ENCODE data around the gene CDH8. TPM values are rescaled to one million over a fixed set of nuclear protein-coding genes. Genes with fewer than 3 reads are reported as not detected.

The CDH8 gene
- total and polyA plus RNA-seq, 2 donors (not counting 1 experiment from before 2014, with no cell fraction given), result not detected

DNA sequence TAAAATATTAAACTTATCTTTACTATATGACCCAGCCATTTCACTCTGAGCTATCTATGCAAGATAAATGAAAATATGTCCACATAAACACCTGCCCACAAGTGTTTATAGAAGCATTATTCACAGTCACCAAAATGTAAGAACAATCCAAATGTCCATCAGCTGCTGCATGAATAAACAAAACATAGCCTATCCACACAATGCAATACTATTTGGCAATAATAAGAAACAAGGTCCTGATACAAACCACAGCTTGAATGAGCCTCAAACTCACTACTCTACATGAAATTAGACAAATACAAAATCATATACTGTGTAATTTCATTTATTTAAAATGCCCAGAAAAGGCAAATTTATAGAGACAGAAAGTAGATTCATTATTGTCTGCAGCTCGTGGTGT lies 355.1 kb downstream of the CDH8 start:
- no peaks in the 10 kb centered on the region for H3K4me1 ChIP-seq (ENCODE audit: control insufficient read depth in 2 of 2, insufficient read depth in 2 of 2, low read length in 2 of 2)
- H3K27me3 Mint-ChIP-seq, result no peaks in the 10 kb centered on the region
- H3K27me3 ChIP-seq (replicated peaks in 1 of 4; ENCODE audit: control extremely low read depth in 1 of 4, control insufficient read depth in 3 of 4, insufficient read depth in 4 of 4, low read length in 3 of 4), result no peaks in the 10 kb centered on the region
- 33% methylated on average over 1 of the region's 1 CpG for WGBS (ENCODE audit: insufficient coverage)
- H3K27ac Mint-ChIP-seq, result no peak overlapping the region
- DNase-seq, result no peak
- H3K27ac ChIP-seq (ENCODE audit: low read length in 2 of 2), result no peak overlapping the region
- ChIA-PET CTCF (no interaction called here), POLR2A (no interaction called here)
- no peak overlapping the region for H3K4me3 Mint-ChIP-seq
- H3K79me2 ChIP-seq (ENCODE audit: control insufficient read depth, insufficient read depth, low read length), result no peaks in the 10 kb centered on the region
- no peak for ATAC-seq (ENCODE audit: low read depth)
- no peak overlapping the region for H3K9ac ChIP-seq (ENCODE audit: low read length)
- H4K20me1 ChIP-seq (ENCODE audit: control insufficient read depth, insufficient read depth, low read length, poor library complexity, severe bottlenecking), result no peaks in the 10 kb centered on the region
- no peak overlapping the region for H3K4me3 ChIP-seq (ENCODE audit: control extremely low read depth in 1 of 5, extremely low read depth in 1 of 5, insufficient read depth in 1 of 5, low read depth in 2 of 5, low read length in 4 of 5)
- H3K36me3 ChIP-seq (replicated peaks in 1 of 2; ENCODE audit: control extremely low read depth in 1 of 2, control insufficient read depth in 1 of 2, extremely low read depth in 1 of 2, insufficient read depth in 2 of 2, low read length in 1 of 2), result no peaks in the 10 kb centered on the region
- no peak overlapping the region for H2AFZ ChIP-seq (ENCODE audit: insufficient read depth, low read depth, low read length, poor library complexity, severe bottlenecking)
- H3K9me3 Mint-ChIP-seq (ENCODE audit: insufficient read depth), result peaks cover 8% of the 10 kb centered on the region
- intact Hi-C loops (cut with micrococcal nuclease), result no loop called here
- no peak overlapping the region for H3K4me2 ChIP-seq (replicated peaks; ENCODE audit: low read depth, low read length, poor library complexity, severe bottlenecking)
- H3K4me1 Mint-ChIP-seq, result no peaks in the 10 kb centered on the region
- H3K9me3 ChIP-seq (ENCODE audit: control extremely low read depth in 1 of 3, control insufficient read depth in 2 of 3, insufficient read depth in 1 of 3, low read length in 2 of 3), result no peaks in the 10 kb centered on the region
- TF ChIP-seq, protein P1, sequence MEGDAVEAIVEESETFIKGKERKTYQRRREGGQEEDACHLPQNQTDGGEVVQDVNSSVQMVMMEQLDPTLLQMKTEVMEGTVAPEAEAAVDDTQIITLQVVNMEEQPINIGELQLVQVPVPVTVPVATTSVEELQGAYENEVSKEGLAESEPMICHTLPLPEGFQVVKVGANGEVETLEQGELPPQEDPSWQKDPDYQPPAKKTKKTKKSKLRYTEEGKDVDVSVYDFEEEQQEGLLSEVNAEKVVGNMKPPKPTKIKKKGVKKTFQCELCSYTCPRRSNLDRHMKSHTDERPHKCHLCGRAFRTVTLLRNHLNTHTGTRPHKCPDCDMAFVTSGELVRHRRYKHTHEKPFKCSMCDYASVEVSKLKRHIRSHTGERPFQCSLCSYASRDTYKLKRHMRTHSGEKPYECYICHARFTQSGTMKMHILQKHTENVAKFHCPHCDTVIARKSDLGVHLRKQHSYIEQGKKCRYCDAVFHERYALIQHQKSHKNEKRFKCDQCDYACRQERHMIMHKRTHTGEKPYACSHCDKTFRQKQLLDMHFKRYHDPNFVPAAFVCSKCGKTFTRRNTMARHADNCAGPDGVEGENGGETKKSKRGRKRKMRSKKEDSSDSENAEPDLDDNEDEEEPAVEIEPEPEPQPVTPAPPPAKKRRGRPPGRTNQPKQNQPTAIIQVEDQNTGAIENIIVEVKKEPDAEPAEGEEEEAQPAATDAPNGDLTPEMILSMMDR (IDR thresholded peaks at IDR 0.05), result no peak
- no peak for TF ChIP-seq EZH2 (IDR thresholded peaks at IDR 0.05; ENCODE audit: borderline replicate concordance, insufficient read depth, low read depth, low read length, poor library complexity, severe bottlenecking)

DNA sequence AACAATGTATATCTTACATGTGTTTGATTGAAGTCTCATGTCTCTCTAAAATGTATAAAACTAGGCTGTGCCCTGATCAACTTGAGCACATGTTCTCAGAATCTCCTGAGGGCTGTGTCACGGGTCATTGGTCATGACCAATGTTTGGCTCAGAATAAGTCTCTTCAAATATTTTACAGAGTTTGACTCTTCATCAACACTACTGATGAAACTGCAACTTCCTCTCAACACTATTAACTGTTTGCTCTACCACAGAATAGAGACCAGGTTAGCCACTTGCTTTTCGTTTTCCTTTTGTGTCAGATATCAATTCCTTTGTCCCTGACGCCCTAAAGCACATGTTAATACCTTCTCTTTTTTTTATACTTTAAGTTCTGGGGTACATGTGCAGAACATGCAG lies 358.1 kb downstream of the CDH8 start:
- intact Hi-C loops (cut with micrococcal nuclease), result no loop called here
- Histone ChIP-seq H2AFZ (ENCODE audit: insufficient read depth, low read depth, low read length, poor library complexity, severe bottlenecking) (no peak overlapping the region), H3K9me3 (ENCODE audit: control extremely low read depth in 1 of 3, control insufficient read depth in 2 of 3, insufficient read depth in 1 of 3, low read length in 2 of 3) (no peaks in the 10 kb centered on the region), H3K4me3 (ENCODE audit: control extremely low read depth in 1 of 5, extremely low read depth in 1 of 5, insufficient read depth in 1 of 5, low read depth in 2 of 5, low read length in 4 of 5) (no peak overlapping the region), H3K27me3 (replicated peaks in 1 of 4; ENCODE audit: control extremely low read depth in 1 of 4, control insufficient read depth in 3 of 4, insufficient read depth in 4 of 4, low read length in 3 of 4) (no peaks in the 10 kb centered on the region), H4K20me1 (ENCODE audit: control insufficient read depth, insufficient read depth, low read length, poor library complexity, severe bottlenecking) (no peaks in the 10 kb centered on the region), H3K4me2 (replicated peaks; ENCODE audit: low read depth, low read length, poor library complexity, severe bottlenecking) (no peak overlapping the region), H3K27ac (ENCODE audit: low read length in 2 of 2) (no peak overlapping the region), H3K9ac (ENCODE audit: low read length) (no peak overlapping the region), H3K36me3 (replicated peaks in 1 of 2; ENCODE audit: control extremely low read depth in 1 of 2, control insufficient read depth in 1 of 2, extremely low read depth in 1 of 2, insufficient read depth in 2 of 2, low read length in 1 of 2) (no peaks in the 10 kb centered on the region), H3K79me2 (ENCODE audit: control insufficient read depth, insufficient read depth, low read length) (no peaks in the 10 kb centered on the region), H3K4me1 (ENCODE audit: control insufficient read depth in 2 of 2, insufficient read depth in 2 of 2, low read length in 2 of 2) (no peaks in the 10 kb centered on the region)
- Mint-ChIP-seq H3K4me3 (no peak overlapping the region), H3K27ac (no peak overlapping the region), H3K9me3 (ENCODE audit: insufficient read depth) (peaks cover 10% of the 10 kb centered on the region), H3K4me1 (no peaks in the 10 kb centered on the region), H3K27me3 (no peaks in the 10 kb centered on the region)
- ATAC-seq (ENCODE audit: low read depth), result no peak
- WGBS (ENCODE audit: insufficient coverage), result 84% methylated on average over 2 of the region's 3 CpGs
- ChIA-PET CTCF (no interaction called here), POLR2A (no interaction called here)
- TF ChIP-seq EZH2 (IDR thresholded peaks at IDR 0.05; ENCODE audit: borderline replicate concordance, insufficient read depth, low read depth, low read length, poor library complexity, severe bottlenecking), result no peak
- TF ChIP-seq, protein P1 (IDR thresholded peaks at IDR 0.05), result no peak
- no peak for DNase-seq
